Activated T-cell treated with anti-CD3 and anti-CD28 coated beads, Interleukin-2, amount 50 U/mL, for 24 hours (primary cell): Measurements from ENCODE around the gene NATD1.

ENCODE experiments used
- DNase-seq: peaks from one replicate; pipeline ENCODE4 v3.0.0-alpha.2; 2020
- H3K27ac Mint-ChIP-seq: 2 replicates; pipeline ENCODE4 v1.8.0; 2020; ENCODE audit warnings: mild to moderate bottlenecking, mixed read lengths
- H3K27me3 Mint-ChIP-seq: 2 replicates; pipeline ENCODE4 v1.8.0; 2020; ENCODE audit warnings: mixed read lengths
- H3K36me3 Mint-ChIP-seq: 2 replicates; pipeline ENCODE4 v1.8.0; 2020; ENCODE audit warnings: low read depth, mixed read lengths
- H3K4me1 Mint-ChIP-seq: 2 replicates; pipeline ENCODE4 v1.8.0; 2020; ENCODE audit warnings: low read depth, mixed read lengths
- H3K4me3 Mint-ChIP-seq: 2 replicates; pipeline ENCODE4 v1.8.0; 2020; ENCODE audit warnings: mild to moderate bottlenecking, moderate library complexity, mixed read lengths
- H3K9me3 Mint-ChIP-seq: 2 replicates; pipeline ENCODE4 v1.8.0; 2020; ENCODE audit warnings: mixed read lengths

NATD1 gene

DNA sequence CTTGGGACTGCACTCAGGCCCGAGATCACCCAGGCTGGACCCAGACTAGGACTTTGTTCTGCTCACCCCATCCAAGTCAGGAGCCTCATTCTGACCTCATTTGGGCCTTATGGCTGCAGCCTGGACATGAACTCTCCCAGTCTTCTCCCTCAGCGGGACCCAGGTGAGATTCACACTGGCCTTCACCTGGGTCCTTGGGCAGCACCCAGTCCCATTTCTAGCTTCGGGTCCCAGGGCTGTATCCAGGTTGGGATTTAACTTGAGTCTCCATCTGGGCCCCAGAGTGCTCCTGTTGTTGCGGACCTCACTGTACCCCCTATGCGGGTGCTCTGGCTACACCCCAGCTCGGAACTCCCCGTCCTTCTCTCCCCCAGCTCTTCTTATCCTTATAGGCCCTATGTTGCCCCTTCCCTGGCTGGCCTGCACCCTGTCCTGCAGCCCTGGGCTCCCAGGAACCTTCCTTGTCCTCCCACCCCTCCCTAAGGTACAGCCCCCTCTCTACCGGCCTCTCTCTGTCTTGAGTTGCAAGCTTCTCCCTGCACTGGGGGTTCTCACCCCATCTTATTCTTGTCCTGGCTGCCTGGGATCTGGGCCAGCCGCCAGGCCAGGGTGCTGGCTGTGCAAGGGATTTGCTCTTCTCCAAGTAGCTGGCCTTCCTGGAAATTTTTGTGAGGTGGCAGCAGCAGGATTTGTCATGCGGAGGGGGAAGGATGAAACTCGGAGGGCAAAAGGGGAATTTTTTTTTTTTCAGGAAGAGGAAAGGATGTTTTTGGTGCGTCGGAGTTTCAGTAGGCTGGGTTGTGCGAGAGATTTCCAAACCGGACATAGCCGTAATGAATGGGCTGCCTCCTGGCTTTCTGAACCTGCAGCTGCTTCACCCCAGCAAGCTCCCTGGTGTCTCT lies 32.2 kb upstream of the NATD1 start:
- H3K27me3 Mint-ChIP-seq, result peaks cover 1% of the 10 kb centered on the region
- H3K4me3 Mint-ChIP-seq, result peak overlapping the region; percentile 97
- peak overlapping the region; percentile 98 for H3K27ac Mint-ChIP-seq
- peak; percentile 48 for DNase-seq
- H3K4me1 Mint-ChIP-seq, result peaks cover 67% of the 10 kb centered on the region
- peaks cover 48% of the 10 kb centered on the region for H3K36me3 Mint-ChIP-seq
- no peaks in the 10 kb centered on the region for H3K9me3 Mint-ChIP-seq

DNA sequence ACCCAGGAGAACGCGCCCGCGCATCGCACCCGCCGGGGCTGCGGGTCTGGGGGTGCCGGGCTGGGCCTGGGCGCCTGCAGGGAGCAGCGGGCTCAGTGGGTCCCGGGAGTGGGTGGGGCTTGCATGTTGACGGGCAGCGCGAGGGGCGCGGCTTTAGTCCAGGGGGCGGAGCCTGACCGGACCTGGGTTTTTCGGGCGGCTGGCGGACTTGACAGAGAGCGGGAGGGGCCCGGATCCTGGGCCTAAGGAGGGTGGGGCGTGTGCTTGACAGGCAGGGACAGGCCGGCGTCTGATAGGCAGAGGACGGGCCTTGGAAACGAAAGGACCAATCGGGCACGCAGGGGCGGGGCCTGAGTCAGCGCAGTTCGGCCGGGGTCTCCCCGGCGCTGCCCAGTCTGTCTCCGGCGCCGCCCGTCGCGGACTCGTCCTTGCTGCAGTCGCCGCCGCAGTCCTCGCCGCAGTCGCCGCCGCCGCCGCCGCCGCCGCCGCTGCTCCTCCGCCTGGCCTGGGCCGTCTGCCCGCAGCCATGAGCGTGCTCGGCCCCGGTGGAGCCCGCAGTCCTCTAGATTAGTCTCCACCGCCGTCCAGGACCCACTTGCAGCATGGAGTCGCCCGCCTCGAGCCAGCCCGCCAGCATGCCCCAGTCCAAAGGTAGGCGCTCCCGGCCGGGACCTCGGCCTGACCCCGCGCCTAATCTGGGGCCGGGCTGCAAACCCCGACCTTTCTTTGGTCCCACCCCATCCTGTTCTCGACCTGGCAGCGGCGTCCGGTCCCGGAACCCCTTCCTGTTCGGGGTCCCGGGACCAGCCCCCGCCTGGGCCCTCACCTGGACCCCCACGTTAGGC lies 31.3 kb upstream of the NATD1 start, which contains the start of gene MAP2K3:
Gene MAP2K3 (plus strand): TSS at position 393 of the 845 bp plus-strand sequence. CDS start 210 bp downstream, at position 603.
- Mint-ChIP-seq H3K4me1 (peaks cover 68% of the 10 kb centered on the region), H3K36me3 (peaks cover 41% of the 10 kb centered on the region), H3K27me3 (no peaks in the 10 kb centered on the region), H3K27ac (peak within 1 kb of the TSS; percentile 98), H3K4me3 (peak within 1 kb of the TSS; percentile 97), H3K9me3 (no peaks in the 10 kb centered on the region)
- peak; percentile 99 for DNase-seq

DNA sequence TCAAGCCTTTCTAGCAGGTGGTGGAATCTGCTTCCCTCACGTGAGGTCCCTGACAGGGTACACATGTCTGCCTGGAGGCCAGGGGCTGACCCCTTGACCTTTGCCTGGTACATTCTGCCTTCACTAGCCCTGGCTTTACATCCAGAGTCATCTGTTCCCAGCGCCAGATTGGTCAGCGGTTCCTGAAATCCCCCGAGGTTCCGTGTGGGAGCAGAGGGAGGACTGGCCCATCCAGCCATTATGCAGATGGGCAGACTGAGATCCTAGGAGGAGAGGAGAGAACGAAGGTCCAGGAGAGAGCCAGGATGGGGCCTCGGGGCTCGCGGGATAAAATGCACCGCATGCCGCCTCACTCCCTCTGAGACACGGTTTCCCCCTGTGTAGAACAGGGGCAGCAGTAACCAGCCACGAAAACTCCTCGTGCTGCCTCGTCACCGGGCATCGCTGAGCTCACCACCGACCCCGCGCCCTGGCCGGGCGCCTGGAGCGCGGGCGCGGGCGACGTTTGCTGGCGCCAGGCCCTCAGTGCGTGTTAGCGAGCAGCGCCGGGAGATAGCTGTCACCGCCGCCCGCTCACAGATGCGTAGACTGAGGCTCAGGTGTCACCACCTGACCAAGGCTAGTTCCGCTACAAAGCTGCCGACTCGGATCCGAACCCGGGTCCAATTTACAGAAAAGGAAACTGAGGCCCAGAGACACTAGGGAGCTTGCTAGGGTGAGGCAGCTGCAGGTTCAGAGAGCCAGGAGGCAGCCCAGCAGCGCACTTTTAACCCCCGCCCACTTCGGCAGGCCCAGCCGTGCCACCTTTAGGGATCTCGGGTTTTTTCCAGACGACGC lies 30.5 kb upstream of the NATD1 start:
- Mint-ChIP-seq H3K4me3 (peak overlapping the region; percentile 97), H3K27me3 (no peaks in the 10 kb centered on the region), H3K4me1 (peaks cover 68% of the 10 kb centered on the region), H3K36me3 (peaks cover 37% of the 10 kb centered on the region), H3K9me3 (no peaks in the 10 kb centered on the region), H3K27ac (peak overlapping the region; percentile 98)
- no peak for DNase-seq

GRCh38 chr17:21282850-21283249 lies 29.6 kb upstream of the NATD1 start:
- Mint-ChIP-seq H3K27ac (no peak overlapping the region), H3K36me3 (peaks cover 30% of the 10 kb centered on the region), H3K9me3 (no peaks in the 10 kb centered on the region), H3K27me3 (no peaks in the 10 kb centered on the region), H3K4me3 (no peak overlapping the region), H3K4me1 (peaks cover 67% of the 10 kb centered on the region)
- DNase-seq, result no peak

GRCh38 chr17:21282231-21282630 lies 29.0 kb upstream of the NATD1 start:
- DNase-seq, result no peak
- Mint-ChIP-seq H3K27me3 (no peaks in the 10 kb centered on the region), H3K27ac (no peak overlapping the region), H3K9me3 (no peaks in the 10 kb centered on the region), H3K4me3 (no peak overlapping the region), H3K4me1 (peaks cover 65% of the 10 kb centered on the region), H3K36me3 (peaks cover 25% of the 10 kb centered on the region)

DNA sequence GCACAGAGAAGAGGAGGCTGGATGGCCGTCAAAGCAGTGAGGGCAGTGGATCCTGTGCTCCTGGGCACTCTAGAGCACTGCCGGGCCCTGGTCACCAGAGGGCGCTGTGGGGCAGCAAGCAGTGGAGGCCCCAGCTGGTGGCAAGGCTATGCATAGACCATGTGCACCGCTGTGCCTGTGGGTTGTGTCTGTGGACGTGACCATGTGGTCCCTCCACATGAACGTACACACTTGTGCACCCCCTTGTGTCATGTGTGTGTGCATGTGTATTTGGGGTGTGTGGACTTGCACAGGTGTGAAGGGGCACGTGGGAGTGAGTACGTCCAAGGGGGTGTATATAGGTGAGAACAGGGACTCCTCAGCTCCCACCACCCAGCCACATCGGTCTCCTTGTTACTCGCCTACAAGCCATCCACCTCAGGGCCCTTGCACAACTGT lies 26.9 kb upstream of the NATD1 start:
- Mint-ChIP-seq H3K27ac (peak overlapping the region; percentile 53), H3K27me3 (no peaks in the 10 kb centered on the region), H3K4me3 (no peak overlapping the region), H3K36me3 (peaks cover 4% of the 10 kb centered on the region), H3K9me3 (no peaks in the 10 kb centered on the region), H3K4me1 (peaks cover 71% of the 10 kb centered on the region)
- peak; percentile 94 for DNase-seq

DNA sequence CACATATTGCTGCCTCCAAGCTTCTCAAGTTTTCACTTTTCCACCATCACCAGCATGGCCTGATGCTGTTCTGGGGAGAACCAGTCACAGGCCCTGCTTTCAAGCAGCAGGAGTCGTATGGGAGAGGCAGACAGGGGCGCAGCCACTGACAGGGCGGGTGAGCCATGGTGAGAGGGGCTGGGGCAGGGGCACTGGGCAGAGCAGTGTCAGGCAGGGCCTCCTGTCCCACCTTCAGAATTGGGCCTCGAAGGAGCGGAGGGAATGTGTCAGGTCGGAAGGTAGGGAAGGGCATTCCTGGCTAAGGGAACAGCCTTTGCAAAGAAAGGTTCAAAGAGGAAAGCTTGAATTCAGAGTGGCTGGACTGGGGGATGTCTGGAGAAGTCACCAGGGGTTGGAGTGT lies 26.4 kb upstream of the NATD1 start:
- Mint-ChIP-seq H3K27ac (peak overlapping the region; percentile 53), H3K27me3 (no peaks in the 10 kb centered on the region), H3K4me3 (no peak overlapping the region), H3K9me3 (no peaks in the 10 kb centered on the region), H3K36me3 (no peaks in the 10 kb centered on the region), H3K4me1 (peaks cover 74% of the 10 kb centered on the region)
- no peak for DNase-seq

DNA sequence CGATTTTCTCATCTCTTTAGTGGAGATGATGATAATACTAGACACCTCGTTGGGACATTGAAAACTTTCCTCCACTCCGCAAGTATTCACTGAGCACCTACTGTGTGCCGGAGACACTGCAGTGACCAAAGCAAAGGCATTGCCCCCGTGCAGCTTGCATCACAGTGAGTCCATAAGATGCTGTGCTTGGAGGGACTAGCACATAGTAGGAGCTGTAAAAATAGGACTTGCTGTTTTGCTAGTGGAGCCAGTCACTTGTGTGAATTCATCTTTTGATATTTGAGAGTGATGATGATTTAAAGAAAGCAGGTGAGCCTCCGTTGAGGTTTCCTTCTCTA lies 26.0 kb upstream of the NATD1 start:
- Mint-ChIP-seq H3K36me3 (no peaks in the 10 kb centered on the region), H3K9me3 (no peaks in the 10 kb centered on the region), H3K4me3 (no peak overlapping the region), H3K27ac (no peak overlapping the region), H3K27me3 (no peaks in the 10 kb centered on the region), H3K4me1 (peaks cover 74% of the 10 kb centered on the region)
- no peak for DNase-seq

GRCh38 chr17:21278450-21279197 lies 25.4 kb upstream of the NATD1 start:
- no peaks in the 10 kb centered on the region for H3K9me3 Mint-ChIP-seq
- H3K4me1 Mint-ChIP-seq, result peaks cover 73% of the 10 kb centered on the region
- H3K27me3 Mint-ChIP-seq, result no peaks in the 10 kb centered on the region
- no peak overlapping the region for H3K4me3 Mint-ChIP-seq
- peak overlapping the region; percentile 76 for H3K27ac Mint-ChIP-seq
- DNase-seq, result peak; percentile 55
- no peaks in the 10 kb centered on the region for H3K36me3 Mint-ChIP-seq

DNA sequence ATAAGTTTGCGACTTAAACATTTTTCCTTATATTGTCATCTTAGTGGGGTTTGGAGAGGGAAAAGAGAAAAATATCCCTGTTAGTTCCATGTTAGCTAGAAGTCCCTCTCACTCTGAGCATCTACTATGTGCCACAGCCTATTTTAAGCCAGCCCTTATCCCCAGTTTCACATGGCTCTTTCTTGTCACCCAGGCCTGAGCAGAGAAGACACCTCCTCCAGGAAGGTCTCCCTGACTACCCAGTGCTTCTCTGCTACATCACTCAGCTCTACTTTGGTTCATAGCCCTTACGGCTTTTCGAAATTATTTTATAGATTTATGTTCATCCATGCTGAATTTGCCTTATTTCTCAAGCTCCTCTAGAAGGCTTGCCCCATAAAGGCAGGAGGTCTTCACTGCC lies 24.1 kb upstream of the NATD1 start:
- H3K9me3 Mint-ChIP-seq, result no peaks in the 10 kb centered on the region
- no peaks in the 10 kb centered on the region for H3K36me3 Mint-ChIP-seq
- DNase-seq, result no peak
- no peak overlapping the region for H3K27ac Mint-ChIP-seq
- no peak overlapping the region for H3K4me3 Mint-ChIP-seq
- peaks cover 61% of the 10 kb centered on the region for H3K4me1 Mint-ChIP-seq
- H3K27me3 Mint-ChIP-seq, result no peaks in the 10 kb centered on the region

DNA sequence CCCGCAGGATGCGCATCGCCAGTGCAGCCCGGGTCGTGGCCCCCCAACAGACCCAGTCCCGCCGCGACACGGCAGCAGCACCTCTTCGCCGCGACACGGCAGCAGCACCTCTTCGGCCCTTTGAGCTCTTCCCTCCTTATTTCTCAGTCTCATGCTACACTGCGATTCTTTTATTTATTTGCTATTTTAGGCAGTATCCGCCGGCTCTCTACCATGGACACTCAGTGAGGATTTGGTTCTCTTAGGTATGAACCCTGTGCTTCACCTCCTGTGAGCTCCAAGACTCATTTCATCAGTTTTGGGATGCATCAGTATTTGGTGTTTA lies 23.0 kb upstream of the NATD1 start:
- H3K27me3 Mint-ChIP-seq, result no peaks in the 10 kb centered on the region
- peak overlapping the region; percentile 83 for H3K27ac Mint-ChIP-seq
- no peaks in the 10 kb centered on the region for H3K9me3 Mint-ChIP-seq
- no peaks in the 10 kb centered on the region for H3K36me3 Mint-ChIP-seq
- H3K4me3 Mint-ChIP-seq, result peak overlapping the region; percentile 77
- peaks cover 50% of the 10 kb centered on the region for H3K4me1 Mint-ChIP-seq
- DNase-seq, result no peak

DNA sequence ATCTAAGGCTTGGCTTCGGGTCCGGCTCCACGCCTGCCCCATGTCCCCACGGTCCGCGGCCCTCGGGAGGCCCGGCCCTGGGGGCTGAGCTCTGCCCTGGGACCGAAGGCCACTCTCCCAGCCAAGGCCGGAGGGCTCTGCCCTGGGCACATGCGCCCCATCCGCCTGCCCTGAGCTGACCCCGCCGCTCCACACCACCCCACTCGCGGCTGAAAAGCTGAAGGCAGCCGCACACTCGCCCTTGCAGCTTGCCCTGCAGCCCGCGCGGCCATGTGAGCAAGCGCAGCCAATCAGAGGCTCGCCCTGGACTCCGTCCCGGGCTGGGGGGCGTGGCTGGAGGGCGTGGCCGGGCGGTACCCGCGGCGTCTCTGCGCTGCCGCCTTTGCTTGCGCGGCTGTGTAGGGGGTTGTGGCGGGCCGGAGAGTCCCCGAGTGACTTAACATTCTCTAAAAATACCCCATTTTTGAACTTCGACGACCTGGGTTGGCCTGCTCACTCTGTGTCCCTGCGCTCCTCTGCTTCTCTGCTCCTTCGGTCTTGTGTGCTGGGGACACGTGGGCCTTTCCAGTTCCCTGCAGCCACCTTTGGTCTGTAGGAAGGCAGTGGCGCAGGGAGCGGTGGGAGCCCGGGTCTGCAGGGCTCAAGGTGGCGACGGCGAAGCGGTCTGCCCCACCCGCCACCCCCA lies 22.5 kb upstream of the NATD1 start:
- H3K27ac Mint-ChIP-seq, result peak overlapping the region; percentile 84
- peak overlapping the region; percentile 77 for H3K4me3 Mint-ChIP-seq

GRCh38 chr17:21275047-21275578 lies 21.9 kb upstream of the NATD1 start:
- no peak for DNase-seq
- Mint-ChIP-seq H3K36me3 (no peaks in the 10 kb centered on the region), H3K9me3 (no peaks in the 10 kb centered on the region), H3K27me3 (no peaks in the 10 kb centered on the region), H3K27ac (no peak overlapping the region), H3K4me3 (peak overlapping the region; percentile 77), H3K4me1 (peaks cover 44% of the 10 kb centered on the region)

More for the DNA sequence above, 22.5 kb upstream of the NATD1 start:
- peaks cover 48% of the 10 kb centered on the region for H3K4me1 Mint-ChIP-seq
- H3K27me3 Mint-ChIP-seq, result no peaks in the 10 kb centered on the region
- DNase-seq, result peak; percentile 99
- H3K9me3 Mint-ChIP-seq, result no peaks in the 10 kb centered on the region
- no peaks in the 10 kb centered on the region for H3K36me3 Mint-ChIP-seq
